ENCODE results near the gene GIGYF2.

DNA sequence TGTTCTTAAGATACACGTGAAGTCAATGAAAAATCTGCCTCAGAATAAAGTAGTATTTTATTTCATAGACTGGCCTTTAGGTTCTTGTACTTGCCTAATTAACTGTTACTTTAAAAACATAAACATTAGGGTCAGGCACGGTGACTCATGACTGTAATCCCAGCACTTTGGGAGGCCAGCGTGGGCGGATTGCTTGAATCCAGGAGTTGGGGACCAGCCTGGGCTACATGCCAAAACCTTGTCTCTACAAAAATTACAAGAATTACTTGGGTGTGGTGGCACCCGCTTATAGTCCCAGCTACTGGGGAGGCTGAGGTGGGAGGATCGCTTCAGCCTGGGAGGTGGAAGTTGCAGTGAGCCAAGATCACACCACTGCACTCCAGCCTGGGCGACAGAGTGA is 157.0 kb downstream of the GIGYF2 start:
- TF ChIP-seq SUZ12 (IDR thresholded peaks at IDR 0.05; ENCODE audit: extremely low read depth, insufficient read depth, insufficient read length): no peak
- TF ChIP-seq YY1 (IDR thresholded peaks at IDR 0.05; ENCODE audit: insufficient read depth, insufficient read length): no peak
